Activated CD8-positive, alpha-beta memory T cell treated with anti-CD3 and anti-CD28 coated beads for 36 hours (primary cell): ENCODE results near the gene FGFRL1. TPM values are rescaled to one million over a fixed set of nuclear protein-coding genes. Genes with fewer than 3 reads are reported as not detected.

Source experiments
- CTCF ChIA-PET: fragments of 350-600 bp; sonication (Branson Sonifier 250); formaldehyde crosslinking; loops from one replicate; lab custom pipeline; 2021; ENCODE audit warnings: antibody characterized with exemption; lab: Charles Lee
- POLR2A ChIA-PET: fragments of 350-600 bp; sonication (Branson Sonifier 250); formaldehyde crosslinking; loops from one replicate; lab custom pipeline; 2021; ENCODE audit warnings: antibody characterized with exemption; lab: Charles Lee
- total RNA-seq, 2 experiments: library from RNA; stranded (reverse); gene quantifications; one replicate each; pipeline ENCODE4 v1.2.3, GENCODE V29; 2021

FGFRL1 gene
- total RNA-seq, 2 experiments from 2014 or later = 17.7 to 18.7 TPM

DNA sequence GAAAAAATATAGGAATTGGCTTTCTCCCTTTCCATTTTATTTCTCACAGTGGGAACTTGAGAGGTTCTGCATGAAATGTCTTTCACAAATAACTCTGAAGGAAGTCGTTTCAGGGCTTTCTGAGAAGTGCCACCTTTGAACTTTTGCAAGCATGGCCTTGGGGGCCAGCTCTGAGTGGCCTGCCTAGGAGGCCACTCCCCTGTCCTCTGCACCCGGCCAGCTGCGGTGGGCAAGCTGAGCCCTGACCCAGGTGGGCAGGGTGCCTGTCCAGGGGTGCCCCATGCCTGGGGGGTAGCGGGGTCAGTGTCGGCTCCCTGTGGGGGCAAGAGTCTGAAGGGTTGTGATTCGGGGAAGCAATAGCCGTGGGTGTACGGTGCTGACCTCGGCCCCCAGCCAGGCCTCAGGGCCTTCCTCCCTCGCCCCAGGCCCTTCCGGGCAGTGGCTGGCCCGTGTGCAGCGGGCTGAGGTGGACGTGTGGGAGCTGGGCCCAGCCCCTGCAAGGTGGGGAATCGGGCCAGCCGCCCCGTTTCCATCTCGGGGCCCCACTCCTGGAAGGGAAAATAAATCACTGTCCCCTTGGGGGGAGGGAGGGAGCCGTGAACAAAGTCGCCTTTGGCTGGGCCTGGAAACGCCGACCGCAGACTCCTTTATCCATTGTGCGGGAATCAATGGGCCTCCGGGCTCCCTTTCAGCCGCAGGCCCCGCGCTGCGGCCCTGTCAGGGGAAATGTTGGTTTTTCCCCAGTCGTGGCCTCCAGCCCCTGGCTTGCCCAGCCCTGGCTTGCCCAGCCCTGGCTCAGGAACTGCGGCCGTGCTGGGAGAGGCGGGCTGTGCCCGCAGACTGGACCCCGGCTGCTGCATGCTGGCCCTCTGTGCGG is 3.1 kb downstream of the FGFRL1 start:
- ChIA-PET POLR2A (no interaction called here), CTCF (no interaction called here)

DNA sequence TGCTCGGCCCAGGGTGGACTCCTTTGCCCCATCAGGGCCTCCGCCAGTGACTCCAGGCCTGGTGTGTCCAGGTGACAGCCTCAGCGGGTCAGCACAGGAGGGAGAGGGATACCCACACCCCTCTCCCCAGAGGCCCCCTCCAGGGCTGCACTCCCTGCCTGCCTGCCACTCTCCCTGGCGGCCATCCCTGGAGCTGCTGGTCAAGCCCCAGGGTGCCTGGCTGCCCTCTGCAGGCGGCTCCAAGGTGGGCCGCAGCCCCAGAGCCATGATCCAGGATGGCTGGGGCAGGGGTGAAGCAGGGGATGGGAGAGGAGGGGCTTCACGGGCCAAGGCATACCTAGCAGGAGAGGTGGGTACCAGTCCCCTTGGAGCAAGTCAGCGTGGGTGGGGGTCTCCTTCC is 3.8 kb downstream of the FGFRL1 start:
- POLR2A ChIA-PET = no interaction called here
- CTCF ChIA-PET = no interaction called here

- ChIA-PET POLR2A (interaction anchor here (0.6 kb wide), 1 partner anchor 37 kb away, joined by 3 read pairs; no protein-coding TSS in a partner anchor), CTCF (no interaction called here)
These were observed 4.3 kb downstream of the FGFRL1 start for GRCh38 chr4:1015746-1016145.

DNA sequence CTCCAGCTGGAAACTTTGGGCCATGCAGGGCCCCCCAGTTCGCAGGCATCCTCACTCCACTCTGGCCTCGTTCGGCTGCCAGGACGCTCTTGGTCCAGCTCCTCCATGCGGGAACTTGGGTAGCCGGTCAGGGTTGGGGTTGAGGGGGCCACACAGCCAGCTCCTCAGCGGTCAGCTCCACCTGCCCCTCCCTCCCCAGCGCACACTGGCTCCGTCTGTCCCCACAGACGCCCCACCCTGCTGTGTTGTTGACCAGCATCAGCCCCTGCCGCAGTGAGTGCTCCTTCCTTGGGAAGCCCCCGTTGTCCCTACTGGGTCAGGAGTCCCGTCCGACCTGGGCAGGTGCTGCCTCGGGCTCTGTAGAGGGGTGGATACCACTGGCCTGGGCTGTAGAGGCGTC is 5.8 kb downstream of the FGFRL1 start:
- ChIA-PET CTCF (no interaction called here), POLR2A (no interaction called here)

DNA sequence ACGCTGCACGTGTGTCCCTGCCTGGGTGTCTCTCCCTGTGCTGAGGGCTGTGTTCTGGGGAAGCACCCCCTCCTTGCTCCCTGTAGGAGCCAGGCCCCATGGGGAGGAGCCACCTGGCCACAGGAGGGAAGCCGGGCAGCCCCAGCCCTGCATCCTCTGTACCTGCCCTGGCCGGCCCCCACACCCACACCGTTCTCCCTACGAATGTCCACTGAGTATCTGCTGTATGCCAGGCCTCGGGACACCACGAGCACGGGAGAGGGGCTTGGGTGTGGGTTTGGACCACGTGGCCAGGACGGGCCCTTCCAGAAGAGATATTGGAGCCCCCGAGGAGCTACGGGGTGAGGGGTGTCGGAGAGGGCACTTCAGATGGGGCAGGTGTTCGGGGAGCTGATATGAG is 6.3 kb downstream of the FGFRL1 start:
- ChIA-PET POLR2A (interaction anchor here (0.6 kb wide), 1 partner anchor 63 kb away, joined by 3 read pairs; no protein-coding TSS in a partner anchor), CTCF (no interaction called here)

DNA sequence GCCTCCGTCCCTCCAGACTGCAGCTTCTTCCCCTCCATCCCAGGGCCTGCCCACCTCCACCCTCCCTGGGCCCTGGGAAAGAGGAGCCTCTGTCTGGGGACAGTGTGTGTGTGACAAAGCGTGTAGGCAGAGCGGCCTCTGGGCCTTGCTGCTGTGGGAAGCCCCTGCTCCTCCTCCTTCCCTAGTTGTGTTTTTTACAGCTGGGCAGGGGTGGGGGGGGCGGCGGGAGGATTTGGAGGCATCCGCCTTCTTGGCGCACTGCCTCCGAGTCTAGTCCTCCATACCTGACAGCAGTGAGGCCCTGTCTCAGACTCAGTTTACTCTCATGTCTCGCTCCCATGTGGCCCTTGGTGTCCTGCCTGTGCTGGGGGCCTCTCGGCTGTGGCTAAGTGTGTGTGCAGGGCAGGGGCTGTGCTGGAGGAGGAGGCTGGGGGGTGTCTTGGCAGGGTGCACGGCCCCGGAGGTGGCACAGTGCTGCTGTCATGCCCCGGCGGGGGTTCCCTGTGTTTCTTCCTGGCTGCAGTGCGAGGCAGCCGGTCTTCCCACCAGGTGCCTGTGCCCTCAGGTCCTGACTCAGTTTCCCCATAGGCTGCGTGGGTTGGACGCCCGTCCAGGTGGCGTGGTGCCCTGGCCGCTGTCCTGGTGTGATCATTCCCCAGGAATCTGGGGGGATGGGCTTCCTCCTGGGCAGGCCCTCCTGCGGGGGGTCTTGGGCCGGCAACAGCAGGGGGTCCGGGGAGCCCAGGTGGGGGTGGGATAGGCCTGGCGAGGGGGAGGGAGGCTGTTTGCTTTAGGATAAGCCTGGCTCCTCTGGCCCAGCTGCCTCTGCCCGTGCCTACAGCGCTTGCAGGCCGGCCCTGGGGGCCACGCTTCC is 7.0 kb downstream of the FGFRL1 start:
- POLR2A ChIA-PET = interaction anchor here (0.6 kb wide), 1 partner anchor 64 kb away, joined by 3 read pairs; no protein-coding TSS in a partner anchor
- CTCF ChIA-PET = no interaction called here

DNA sequence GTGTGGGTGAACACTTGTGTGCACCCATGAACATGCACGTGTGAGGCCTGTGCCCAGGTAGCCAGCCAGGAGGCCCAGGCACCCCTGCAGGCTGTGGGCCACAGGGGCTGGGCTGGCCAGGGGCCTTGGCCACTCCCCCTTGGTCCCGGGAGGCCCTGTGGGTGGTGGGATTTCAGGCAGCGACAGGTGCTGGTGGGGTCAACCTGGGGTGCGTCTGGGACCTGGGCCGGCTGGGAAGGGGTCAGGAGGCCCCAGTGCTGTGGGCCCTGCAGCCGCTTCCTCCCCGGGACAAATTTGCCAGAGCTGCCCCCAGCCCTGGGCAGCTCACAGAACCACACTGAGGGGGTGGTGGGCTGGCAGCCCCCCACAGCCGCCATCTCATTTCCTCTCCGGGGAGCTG is 7.9 kb downstream of the FGFRL1 start:
- ChIA-PET CTCF (no interaction called here), POLR2A (no interaction called here)

- POLR2A ChIA-PET = no interaction called here
- CTCF ChIA-PET = no interaction called here
These were observed 8.5 kb downstream of the FGFRL1 start for GRCh38 chr4:1019729-1020470.

GRCh38 chr4:1021386-1022050 is 10.1 kb downstream of the FGFRL1 start:
- POLR2A ChIA-PET = no interaction called here
- CTCF ChIA-PET = no interaction called here

GRCh38 chr4:1022051-1022738 is 10.8 kb downstream of the FGFRL1 start:
- POLR2A ChIA-PET = no interaction called here
- CTCF ChIA-PET = no interaction called here

DNA sequence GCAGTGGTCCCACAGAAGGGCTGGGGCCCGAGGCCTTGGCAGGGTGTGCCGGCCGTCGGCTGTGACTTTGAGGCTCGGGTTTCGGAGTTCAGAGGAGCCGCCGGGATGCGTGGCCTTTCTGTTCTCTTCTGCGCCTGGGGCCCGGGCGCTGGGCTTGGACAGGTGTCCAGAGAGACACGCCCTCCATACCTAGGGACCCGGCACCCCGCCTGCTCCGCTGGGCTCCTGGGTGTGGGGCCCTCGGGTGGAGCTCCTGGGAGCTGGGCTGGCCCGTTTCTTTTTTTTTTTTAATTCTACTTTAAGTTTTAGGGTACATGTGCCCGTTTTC is 11.3 kb downstream of the FGFRL1 start:
- ChIA-PET POLR2A (no interaction called here), CTCF (interaction anchor here (0.8 kb wide), 1 partner anchor 263 kb away, joined by 4 read pairs; no protein-coding TSS in a partner anchor)

- CTCF ChIA-PET = interaction anchor here (0.8 kb wide), 1 partner anchor 263 kb away, joined by 4 read pairs; no protein-coding TSS in a partner anchor
- POLR2A ChIA-PET = no interaction called here
These were observed 11.7 kb downstream of the FGFRL1 start for GRCh38 chr4:1023075-1023640.

- ChIA-PET POLR2A (no interaction called here), CTCF (no interaction called here)
These were observed 12.7 kb downstream of the FGFRL1 start for GRCh38 chr4:1023895-1024740.

GRCh38 chr4:1024882-1025545 is 13.6 kb downstream of the FGFRL1 start:
- ChIA-PET POLR2A (no interaction called here), CTCF (no interaction called here)

- ChIA-PET CTCF (no interaction called here), POLR2A (no interaction called here)
These were observed 14.7 kb downstream of the FGFRL1 start for GRCh38 chr4:1026115-1026514.

- CTCF ChIA-PET = no interaction called here
- POLR2A ChIA-PET = no interaction called here
These were observed 15.9 kb downstream of the FGFRL1 start for GRCh38 chr4:1027219-1027914.
